ENCODE data around the gene TNFSF13B.

GRCh38 chr13:108281901-108282300 lies 12.4 kb downstream of the TNFSF13B start:
- no peak for TF ChIP-seq CTCF (IDR thresholded peaks at IDR 0.05)
- no peak for TF ChIP-seq POLR2A (IDR thresholded peaks at IDR 0.05)
